AG04450 (cell line): ENCODE data around the gene C10orf90. TPM values are rescaled to one million over a fixed set of nuclear protein-coding genes. Genes with fewer than 3 reads are reported as not detected.

ENCODE experiments used
- CTCF ChIA-PET: fragments of 300-600, 350-600 bp; formaldehyde crosslinking; extraction: SDS; loops from one replicate; lab custom pipeline; 2022; ENCODE audit warnings: antibody characterized with exemption, inconsistent platforms; lab: Charles Lee
- POLR2A ChIA-PET: fragments of 350-600 bp; formaldehyde crosslinking; extraction: SDS; loops from one replicate; lab custom pipeline; 2021; ENCODE audit warnings: antibody characterized with exemption, inconsistent platforms; lab: Yijun Ruan, JAX
- DNase-seq: peaks from one replicate; pipeline ENCODE4 v3.0.0-alpha.2; 2011; ENCODE audit warnings: low read depth, low spot score
- H3K27ac ChIP-seq: one replicate; pipeline ENCODE4 v1.5.1; 2012; ENCODE audit warnings: low read depth, low read length, control low read depth
- H3K27me3 ChIP-seq: one replicate; pipeline ENCODE4 v1.6.0; 2012; ENCODE audit warnings: low read length; ENCODE audit not compliant: control insufficient read depth, insufficient read depth
- H3K4me3 ChIP-seq: 2 replicates; pipeline ENCODE4 v1.5.1; 2011; ENCODE audit warnings: mild to moderate bottlenecking, low read depth, low read length, control low read depth
- H3K9me3 ChIP-seq: 2 replicates; pipeline ENCODE4 v1.5.1; 2012; ENCODE audit warnings: low read length; ENCODE audit not compliant: control insufficient read depth, insufficient read depth
- polyA plus RNA-seq: library from polyadenylated mRNA; depleted of rRNA; stranded (reverse); fragments of >200 nt; gene quantifications from 2 replicates; pipeline ENCODE4 v1.2.3, GENCODE V29; 2011
- TF ChIP-seq, protein P1 (sequence below): IDR thresholded peaks from 2 replicates; pipeline ENCODE4 v1.5.1; 2011; ENCODE audit warnings: low read depth, low read length, control low read depth, inconsistent platforms

Gene C10orf90
- polyA plus RNA-seq, 1 experiment, result 0.10 TPM

- no peak overlapping the region for H3K27ac ChIP-seq
- no peak for DNase-seq
- no peak overlapping the region for H3K4me3 ChIP-seq
- H3K27me3 ChIP-seq, result no peaks in the 10 kb centered on the region
- CTCF ChIA-PET, result no interaction called here
- POLR2A ChIA-PET, result no interaction called here
- H3K9me3 ChIP-seq, result no peaks in the 10 kb centered on the region; the same call in 1 of the 2 replicates
- TF ChIP-seq, protein P1, sequence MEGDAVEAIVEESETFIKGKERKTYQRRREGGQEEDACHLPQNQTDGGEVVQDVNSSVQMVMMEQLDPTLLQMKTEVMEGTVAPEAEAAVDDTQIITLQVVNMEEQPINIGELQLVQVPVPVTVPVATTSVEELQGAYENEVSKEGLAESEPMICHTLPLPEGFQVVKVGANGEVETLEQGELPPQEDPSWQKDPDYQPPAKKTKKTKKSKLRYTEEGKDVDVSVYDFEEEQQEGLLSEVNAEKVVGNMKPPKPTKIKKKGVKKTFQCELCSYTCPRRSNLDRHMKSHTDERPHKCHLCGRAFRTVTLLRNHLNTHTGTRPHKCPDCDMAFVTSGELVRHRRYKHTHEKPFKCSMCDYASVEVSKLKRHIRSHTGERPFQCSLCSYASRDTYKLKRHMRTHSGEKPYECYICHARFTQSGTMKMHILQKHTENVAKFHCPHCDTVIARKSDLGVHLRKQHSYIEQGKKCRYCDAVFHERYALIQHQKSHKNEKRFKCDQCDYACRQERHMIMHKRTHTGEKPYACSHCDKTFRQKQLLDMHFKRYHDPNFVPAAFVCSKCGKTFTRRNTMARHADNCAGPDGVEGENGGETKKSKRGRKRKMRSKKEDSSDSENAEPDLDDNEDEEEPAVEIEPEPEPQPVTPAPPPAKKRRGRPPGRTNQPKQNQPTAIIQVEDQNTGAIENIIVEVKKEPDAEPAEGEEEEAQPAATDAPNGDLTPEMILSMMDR, result no peak
Measured at GRCh38 chr10:126675656-126676438, 5.4 kb upstream of the C10orf90 start.

- ChIA-PET POLR2A (no interaction called here), CTCF (no interaction called here)
- Histone ChIP-seq H3K9me3 (no peaks in the 10 kb centered on the region; the same call in 1 of the 2 replicates), H3K4me3 (no peak overlapping the region), H3K27me3 (no peaks in the 10 kb centered on the region), H3K27ac (no peak overlapping the region)
- TF ChIP-seq, protein P1, result no peak
- no peak for DNase-seq
Measured at GRCh38 chr10:126674741-126675515, 4.4 kb upstream of the C10orf90 start.

GRCh38 chr10:126673565-126673964, 3.1 kb upstream of the C10orf90 start:
- POLR2A ChIA-PET, result no interaction called here
- H3K27ac ChIP-seq, result no peak overlapping the region
- no peaks in the 10 kb centered on the region for H3K27me3 ChIP-seq
- no peaks in the 10 kb centered on the region; the same call in 1 of the 2 replicates for H3K9me3 ChIP-seq
- CTCF ChIA-PET, result no interaction called here
- H3K4me3 ChIP-seq, result no peak overlapping the region
- TF ChIP-seq, protein P1, result no peak
- DNase-seq, result no peak

- TF ChIP-seq, protein P1, result no peak
- DNase-seq, result no peak
- ChIA-PET POLR2A (no interaction called here), CTCF (no interaction called here)
- no peak overlapping the region for H3K27ac ChIP-seq
- H3K4me3 ChIP-seq, result no peak overlapping the region
- H3K27me3 ChIP-seq, result no peaks in the 10 kb centered on the region
- H3K9me3 ChIP-seq, result no peaks in the 10 kb centered on the region; the same call in 1 of the 2 replicates
Measured at GRCh38 chr10:126671402-126671975, 996 bp upstream of the C10orf90 start.
